Small intestine (tissue), 7 donors: ENCODE data around the gene SS18L1. TPM values are rescaled to one million over a fixed set of nuclear protein-coding genes. Genes with fewer than 3 reads are reported as not detected.
A peak's percentile ranks its signal among the peaks of the same experiment; 100 is the strongest.

Experiments
- DNase-seq, 2 donors: peaks; one replicate each; pipeline versions ENCODE4 v3.0.0 to v3.0.0-alpha.2; 2013
- FAIRE-seq: peaks from 2 replicates; lab custom pipeline; 2012; peaks lifted over from hg19 to GRCh38; lab: Jason Lieb, UNC
- H3K27ac ChIP-seq, 3 donors: one replicate each; pipeline ENCODE4 v1.5.1; 2013; ENCODE audit warnings: low read length in 2 of 3, mild to moderate bottlenecking in 2 of 3, control low read depth in 1 of 3, inconsistent platforms in 1 of 3, low read depth in 1 of 3, moderate library complexity in 1 of 3
- H3K27me3 ChIP-seq, 3 donors: one replicate each; pipeline ENCODE4 v1.6.1; 2013; ENCODE audit warnings: low read length in 3 of 3, inconsistent platforms in 1 of 3; ENCODE audit not compliant: control insufficient read depth in 3 of 3, insufficient read depth in 3 of 3
- H3K36me3 ChIP-seq, 3 donors: one replicate each; pipeline ENCODE4 v1.6.1; 2013; ENCODE audit warnings: low read length in 3 of 3, inconsistent platforms in 1 of 3, low read depth in 1 of 3, mild to moderate bottlenecking in 1 of 3, moderate library complexity in 1 of 3; ENCODE audit not compliant: control insufficient read depth in 3 of 3, insufficient read depth in 2 of 3
- H3K4me1 ChIP-seq, 3 donors: one replicate each; pipeline ENCODE4 v1.6.1; 2013; ENCODE audit warnings: low read length in 2 of 3, inconsistent platforms in 1 of 3, low read depth in 1 of 3, mild to moderate bottlenecking in 1 of 3, moderate library complexity in 1 of 3; ENCODE audit not compliant: control insufficient read depth in 3 of 3, insufficient read depth in 2 of 3
- H3K4me3 ChIP-seq, 3 donors: one replicate each; pipeline ENCODE4 v1.5.1; 2013; ENCODE audit warnings: low read length in 3 of 3, control low read depth in 1 of 3, inconsistent platforms in 1 of 3, low read depth in 1 of 3, mild to moderate bottlenecking in 1 of 3, moderate library complexity in 1 of 3
- H3K9me3 ChIP-seq, 2 donors: one replicate each; pipeline ENCODE4 v1.6.1; 2013; ENCODE audit warnings: low read depth in 1 of 2, low read length in 1 of 2; ENCODE audit not compliant: control insufficient read depth in 2 of 2, insufficient read depth in 1 of 2
- WGBS, 3 donors: extraction: QIAGEN DNeasy Blood & Tissue Kit; methylation state at CpG; one replicate each; pipeline ENCODE4 v1.1.7; 2013; 5-methylcytosine and 5-hydroxymethylcytosine counted together
- polyA plus RNA-seq, 4 donors: library from polyadenylated mRNA; stranded (reverse) in 3 of 4; unstranded in 1 of 4; fragments of 200-250 nt in 3 of 4; fragments of 120-200 nt in 1 of 4; gene quantifications; one replicate each; pipeline versions ENCODE4 v1.2.1 to v1.2.3, GENCODE V29; 2013
- donor health status: healthy with polysubstance abuse.
- donor health status: control.
- donor health status: control.
- donor health status: Bipolar disorder and iron deficiency.
- donor health status: healthy.

The SS18L1 gene
- polyA plus RNA-seq, 4 donors = 7.5 to 17.5 (median 11.3) TPM

GRCh38 chr20:62132421-62132820, 11.1 kb upstream of the SS18L1 start:
- no peak for FAIRE-seq
- Histone ChIP-seq H3K27ac (no peak overlapping the region), H3K9me3 (no peaks in the 10 kb centered on the region), H3K36me3 (peaks cover 16 to 88% (median 26%) of the 10 kb centered on the region in 3 donors), H3K4me3 (no peak overlapping the region), H3K27me3 (no peaks in the 10 kb centered on the region), H3K4me1 (no peaks in the 10 kb centered on the region)
- WGBS, 3 donors = 89 to 96% (median 91%) methylated on average over 7 of the region's 7 CpGs
- no peak for DNase-seq

DNA sequence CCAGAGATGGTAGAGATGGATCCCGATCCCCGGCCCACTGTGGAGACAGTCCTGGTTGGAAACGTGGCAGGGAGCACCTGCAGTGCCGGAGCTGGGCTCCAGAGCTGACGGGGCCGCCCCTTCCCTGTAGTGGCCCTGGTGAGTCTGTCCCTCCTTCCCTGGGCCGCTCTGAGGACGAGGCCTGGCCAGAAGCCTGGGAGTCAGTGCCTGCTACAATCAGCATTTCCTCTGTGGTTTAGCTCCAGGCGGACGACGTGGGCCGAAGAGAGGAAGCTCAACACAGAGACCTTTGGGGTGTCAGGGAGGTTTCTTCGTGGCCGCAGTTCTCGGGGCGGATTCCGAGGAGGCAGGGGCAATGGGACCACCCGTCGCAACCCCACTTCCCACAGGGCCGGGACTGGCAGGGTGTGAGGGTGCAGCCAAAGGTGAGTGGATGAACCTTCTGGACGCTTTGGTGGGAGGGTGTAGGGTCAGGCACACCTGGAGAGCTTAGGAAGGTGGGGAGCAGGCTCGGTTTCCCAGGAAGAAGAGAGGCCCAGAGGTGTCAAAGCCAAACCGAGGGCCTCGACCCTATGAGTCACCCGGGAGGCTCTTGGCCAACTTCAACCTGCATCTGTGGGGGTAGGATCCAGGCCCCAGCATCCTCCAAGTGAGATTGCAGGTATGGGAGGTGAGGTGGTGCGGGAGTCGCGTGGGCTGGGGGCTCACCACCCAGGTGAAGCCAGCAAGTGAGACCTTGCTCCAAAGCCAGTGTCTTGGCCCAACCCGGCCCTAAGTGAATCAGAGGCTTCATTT, 10.3 kb upstream of the SS18L1 start:
- H3K4me1 ChIP-seq = no peaks in the 10 kb centered on the region
- H3K36me3 ChIP-seq = peaks cover 16 to 88% (median 27%) of the 10 kb centered on the region in 3 donors
- peak overlapping the region in 2 of 3 donors; percentile 8 to 20 for H3K27ac ChIP-seq
- no peak overlapping the region for H3K4me3 ChIP-seq
- FAIRE-seq = no peak
- no peak for DNase-seq
- no peaks in the 10 kb centered on the region for H3K9me3 ChIP-seq
- WGBS, 3 donors = 76 to 82% (median 82%) methylated on average over 27 to 29 of the region's 29 CpGs
- H3K27me3 ChIP-seq = no peaks in the 10 kb centered on the region

DNA sequence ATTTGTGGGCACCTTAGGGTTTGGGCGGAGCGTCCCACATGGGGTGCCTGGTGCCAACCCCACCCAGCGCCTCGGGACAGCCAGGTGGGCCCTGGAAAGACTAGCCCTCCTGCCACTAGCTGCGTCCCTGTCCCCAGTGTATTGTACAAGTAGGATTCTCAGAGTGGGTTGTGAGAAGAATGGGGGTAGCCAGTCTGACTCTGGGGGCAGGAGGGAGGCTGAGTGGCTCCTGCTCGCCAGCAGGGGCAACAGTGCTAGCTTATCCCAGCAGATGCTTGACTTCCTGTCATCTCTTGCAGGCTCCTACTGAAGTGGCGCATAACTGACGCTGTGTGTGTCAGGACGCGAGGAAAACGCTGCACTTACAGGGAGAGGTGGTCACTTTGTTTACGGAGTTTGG, 9.7 kb upstream of the SS18L1 start:
- DNase-seq = no peak
- H3K27ac ChIP-seq = peak overlapping the region in 1 of 3 donors; percentile 8
- 81 to 90% (median 90%) methylated on average over 12 of the region's 12 CpGs for WGBS, 3 donors
- H3K9me3 ChIP-seq = no peaks in the 10 kb centered on the region
- no peaks in the 10 kb centered on the region for H3K27me3 ChIP-seq
- H3K4me3 ChIP-seq = no peak overlapping the region
- FAIRE-seq = no peak
- peaks cover 18 to 88% (median 26%) of the 10 kb centered on the region in 3 donors for H3K36me3 ChIP-seq
- no peaks in the 10 kb centered on the region for H3K4me1 ChIP-seq

DNA sequence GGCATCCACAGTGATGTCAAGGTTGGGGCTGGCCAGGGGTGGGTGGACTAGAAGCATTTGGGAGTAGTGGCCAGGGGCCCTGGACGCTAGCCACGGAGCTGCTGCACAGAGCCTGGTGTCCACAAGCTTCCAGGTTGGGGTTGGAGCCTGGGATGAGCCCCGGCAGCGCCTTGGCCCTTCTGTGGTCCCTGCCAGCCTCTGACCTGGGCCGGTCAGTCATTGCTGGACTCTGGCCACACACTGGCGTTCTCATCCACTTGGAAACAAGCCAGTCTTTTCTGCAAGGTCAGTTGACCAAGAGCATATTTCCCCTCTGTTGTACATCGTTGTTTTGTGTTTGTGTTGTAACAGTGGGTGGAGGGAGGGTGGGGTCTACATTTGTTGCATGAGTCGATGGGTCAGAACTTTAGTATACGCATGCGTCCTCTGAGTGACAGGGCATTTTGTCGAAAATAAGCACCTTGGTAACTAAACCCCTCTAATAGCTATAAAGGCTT, 8.8 kb upstream of the SS18L1 start:
- Histone ChIP-seq H3K9me3 (no peaks in the 10 kb centered on the region), H3K36me3 (peaks cover 22 to 88% (median 34%) of the 10 kb centered on the region in 3 donors), H3K27me3 (no peaks in the 10 kb centered on the region), H3K27ac (peak overlapping the region in 1 of 3 donors; percentile 35), H3K4me1 (no peaks in the 10 kb centered on the region), H3K4me3 (no peak overlapping the region)
- FAIRE-seq (no peak), DNase-seq (no peak)
- 66 to 76% (median 72%) methylated on average over 11 of the region's 11 CpGs for WGBS, 3 donors

DNA sequence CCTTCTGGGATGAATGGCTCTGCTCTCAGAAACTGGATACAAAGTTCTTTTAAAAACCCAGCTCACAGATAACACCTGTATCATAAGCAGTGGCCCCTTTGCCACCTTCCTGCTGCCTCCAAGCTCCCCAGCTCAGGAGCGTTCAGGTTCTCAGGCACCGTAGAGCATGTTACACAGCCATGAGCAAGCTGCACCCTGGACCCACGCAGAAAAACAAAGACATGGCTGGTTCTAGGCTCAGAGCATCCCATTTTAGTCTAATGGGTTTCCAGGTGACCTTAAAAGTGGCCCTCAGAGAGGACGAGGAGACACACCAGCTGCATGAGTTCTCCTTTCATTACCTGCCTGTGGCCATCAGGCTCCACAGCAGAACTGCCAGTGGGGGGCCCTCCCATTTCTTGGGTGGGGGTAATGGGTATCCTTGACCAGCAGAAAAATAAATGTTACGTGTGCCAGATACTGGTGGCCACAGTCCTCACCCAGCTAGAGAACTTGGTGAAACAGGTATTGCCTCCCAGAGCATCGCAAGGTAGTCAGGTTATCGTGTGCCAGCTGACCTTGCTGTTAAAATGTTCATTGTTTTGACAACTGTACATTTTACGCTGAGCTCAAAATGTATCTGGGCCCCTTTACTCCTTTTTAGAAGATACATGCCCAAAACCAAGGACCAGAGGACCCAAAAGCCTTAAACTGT, 7.8 kb upstream of the SS18L1 start:
- 88 to 93% (median 92%) methylated on average over 8 of the region's 8 CpGs for WGBS, 3 donors
- H3K27ac ChIP-seq = no peak overlapping the region

DNA sequence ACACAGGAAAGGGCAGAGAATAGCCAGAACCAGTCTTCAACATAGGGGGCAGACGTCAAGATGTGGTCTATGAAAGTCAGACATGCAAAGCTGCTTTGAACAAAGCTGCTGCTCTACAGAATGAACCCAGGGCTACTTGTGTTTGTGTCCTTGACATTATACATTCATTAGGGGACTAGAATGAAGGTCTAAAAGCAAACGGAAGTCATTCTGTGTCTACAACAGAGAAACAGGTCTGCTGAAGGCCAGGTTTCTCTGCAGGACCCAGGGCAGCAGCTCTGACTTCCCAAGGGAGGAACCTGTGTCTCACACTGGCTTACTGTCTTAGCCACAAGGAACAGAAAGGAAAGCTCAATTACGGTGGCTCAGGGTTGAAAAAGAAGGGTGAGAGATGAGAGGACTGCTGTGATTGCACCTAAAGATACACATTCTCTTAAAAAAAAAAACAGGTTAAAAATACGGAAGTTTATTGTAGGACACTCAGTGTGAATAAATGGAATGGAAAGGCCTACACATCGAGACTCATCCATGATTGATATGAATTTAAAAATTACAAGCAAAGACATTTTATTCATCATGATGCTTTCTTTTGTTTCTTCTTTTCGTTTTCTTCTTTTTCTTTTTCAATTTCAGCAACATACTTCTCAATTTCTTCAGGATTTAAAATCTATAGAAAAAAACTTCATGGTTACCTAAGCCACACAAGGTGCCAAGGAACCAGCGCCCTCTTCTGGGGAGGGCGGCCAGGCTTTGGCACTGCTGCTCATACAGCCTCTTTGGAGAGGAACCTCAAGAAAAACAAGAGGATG, 7.1 kb upstream of the SS18L1 start:
- DNase-seq (peak; percentile 76 to 88), FAIRE-seq (no peak)
- Histone ChIP-seq H3K27me3 (no peaks in the 10 kb centered on the region), H3K4me1 (peaks cover 0 to 5% (median 5%) of the 10 kb centered on the region in 3 donors), H3K27ac (no peak overlapping the region), H3K4me3 (no peak overlapping the region), H3K36me3 (peaks cover 22 to 80% (median 25%) of the 10 kb centered on the region in 3 donors), H3K9me3 (no peaks in the 10 kb centered on the region)
- WGBS, 3 donors = 45 to 51% (median 45%) methylated on average over 8 of the region's 8 CpGs

More for the DNA sequence above, 7.8 kb upstream of the SS18L1 start:
- FAIRE-seq (no peak), DNase-seq (no peak)
- no peaks in the 10 kb centered on the region for H3K9me3 ChIP-seq
- H3K4me1 ChIP-seq = no peaks in the 10 kb centered on the region
- H3K36me3 ChIP-seq = peaks cover 22 to 83% (median 32%) of the 10 kb centered on the region in 3 donors
- no peak overlapping the region for H3K4me3 ChIP-seq
- H3K27me3 ChIP-seq = no peaks in the 10 kb centered on the region

DNA sequence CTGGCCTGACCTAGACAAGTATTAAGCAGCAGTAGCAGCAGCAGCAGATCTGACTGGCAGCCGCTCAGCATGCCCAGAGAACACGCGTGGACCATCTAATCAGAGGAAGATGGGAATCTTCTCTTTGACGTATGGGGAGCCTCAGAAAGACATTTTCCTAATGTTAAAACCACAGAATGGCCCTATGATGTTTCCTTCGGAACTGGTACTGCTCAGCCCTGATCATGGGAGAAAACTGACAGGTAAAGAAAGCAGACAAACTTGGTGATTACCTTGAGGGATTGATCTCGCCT, 6.5 kb upstream of the SS18L1 start:
- peaks cover 19 to 78% (median 24%) of the 10 kb centered on the region in 3 donors for H3K36me3 ChIP-seq
- peaks cover 0 to 11% (median 6%) of the 10 kb centered on the region in 3 donors for H3K4me1 ChIP-seq

More for the DNA sequence above, 6.5 kb upstream of the SS18L1 start:
- Histone ChIP-seq H3K27me3 (no peaks in the 10 kb centered on the region), H3K4me3 (no peak overlapping the region), H3K9me3 (no peaks in the 10 kb centered on the region), H3K27ac (no peak overlapping the region)
- 67 to 78% (median 75%) methylated on average over 6 of the region's 6 CpGs for WGBS, 3 donors
- FAIRE-seq (no peak), DNase-seq (no peak)
